KOPT-K1 (cell line): ENCODE measurements around the gene GPC6.
"Not testable (repeated sequence)": the region's sequence is repeated elsewhere in the genome, so short reads cannot be mapped to it uniquely, and the experiment has no call there.

ENCODE experiments used
- H3K27ac ChIP-seq: fragments of 200-600 bp; sonication (generic); 2 replicates; pipeline ENCODE4 v1.5.1; 2016; ENCODE audit warnings: antibody characterized with exemption, mild to moderate bottlenecking, low read depth, low read length; ENCODE audit not compliant: poor library complexity, severe bottlenecking
- H3K36me3 ChIP-seq: fragments of 200-600 bp; sonication (generic); 2 replicates; pipeline ENCODE4 v1.5.1; 2017; ENCODE audit warnings: antibody characterized with exemption, mild to moderate bottlenecking, low read length, moderate library complexity; ENCODE audit not compliant: insufficient read depth
- H3K9me3 ChIP-seq: fragments of 200-600 bp; sonication (generic); 2 replicates; pipeline ENCODE4 v1.5.1; 2017; ENCODE audit warnings: antibody characterized with exemption, low read length, mild to moderate bottlenecking; ENCODE audit not compliant: insufficient read depth, poor library complexity, severe bottlenecking

The GPC6 gene

DNA sequence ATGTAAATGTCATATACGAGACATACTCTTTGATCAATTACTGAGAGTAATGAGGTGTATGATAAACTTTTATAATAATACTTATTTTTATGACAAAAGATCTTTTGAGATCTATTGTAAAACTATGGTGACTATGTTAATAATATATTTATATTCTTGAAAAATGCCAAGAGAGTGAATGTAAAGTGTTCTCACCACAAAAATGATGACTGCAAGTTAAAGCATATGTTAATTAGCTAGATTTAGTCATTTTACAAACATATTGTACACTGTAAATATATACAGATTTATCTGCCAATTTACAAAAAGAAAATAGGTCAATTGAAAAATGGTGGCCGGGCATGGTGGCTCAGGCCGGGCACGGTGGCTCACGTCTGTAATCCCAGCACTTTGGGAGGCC is 81.0 kb downstream of the GPC6 start:
- Histone ChIP-seq H3K36me3 (no peaks in the 10 kb centered on the region), H3K9me3 (no peaks in the 10 kb centered on the region), H3K27ac (no peak overlapping the region)

DNA sequence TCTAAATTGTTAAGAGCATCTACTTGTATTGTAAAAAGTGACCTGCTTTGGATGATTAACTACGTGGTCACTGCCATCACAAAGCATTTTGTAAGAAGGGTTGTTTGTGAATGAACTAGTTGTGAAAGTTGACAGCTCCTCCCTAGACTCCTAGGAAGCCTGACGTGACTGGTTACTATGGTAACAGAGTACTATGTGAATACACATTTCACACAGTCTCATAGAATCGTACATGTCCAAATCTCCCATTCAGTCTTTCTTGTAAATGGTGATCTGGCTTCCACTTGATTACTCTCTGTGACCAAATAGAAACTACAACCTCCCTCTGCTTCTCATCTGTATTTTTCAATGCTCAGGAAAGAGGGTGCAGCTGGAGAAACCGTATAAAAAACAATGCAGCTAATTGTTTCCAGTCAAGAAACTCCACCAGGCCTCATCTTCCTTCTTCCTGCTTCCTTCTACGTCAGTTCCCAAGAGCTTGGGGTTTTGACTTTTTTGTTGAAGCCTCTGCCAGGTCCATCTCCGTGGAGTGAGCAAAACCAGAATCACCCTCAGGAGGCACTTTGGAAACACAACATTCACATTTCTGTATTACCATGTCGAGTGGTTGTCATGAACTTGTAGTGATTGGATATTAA is 83.4 kb downstream of the GPC6 start:
- Histone ChIP-seq H3K9me3 (no peaks in the 10 kb centered on the region), H3K27ac (no peak overlapping the region), H3K36me3 (no peaks in the 10 kb centered on the region)

DNA sequence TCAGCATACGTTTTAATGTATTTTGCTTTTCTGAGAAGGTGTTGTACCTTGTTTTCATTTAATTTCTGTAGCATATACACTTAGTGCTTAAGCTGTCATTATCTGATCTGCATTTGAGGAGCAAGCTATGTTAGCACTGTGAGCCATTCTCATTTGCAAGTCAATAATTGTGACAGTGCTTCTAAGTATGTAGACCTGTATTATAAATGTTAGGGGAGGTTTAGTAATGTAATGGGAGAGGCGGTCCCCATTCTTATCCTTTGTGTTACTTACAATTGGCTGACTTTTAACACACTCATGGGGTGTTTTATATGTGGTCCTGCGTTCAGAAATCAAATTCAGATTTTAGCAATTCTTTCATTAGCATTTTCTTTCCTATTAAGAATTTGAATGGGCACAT is 90.2 kb downstream of the GPC6 start:
- no peaks in the 10 kb centered on the region for H3K36me3 ChIP-seq
- H3K27ac ChIP-seq, result no peak overlapping the region
- H3K9me3 ChIP-seq, result no peaks in the 10 kb centered on the region

DNA sequence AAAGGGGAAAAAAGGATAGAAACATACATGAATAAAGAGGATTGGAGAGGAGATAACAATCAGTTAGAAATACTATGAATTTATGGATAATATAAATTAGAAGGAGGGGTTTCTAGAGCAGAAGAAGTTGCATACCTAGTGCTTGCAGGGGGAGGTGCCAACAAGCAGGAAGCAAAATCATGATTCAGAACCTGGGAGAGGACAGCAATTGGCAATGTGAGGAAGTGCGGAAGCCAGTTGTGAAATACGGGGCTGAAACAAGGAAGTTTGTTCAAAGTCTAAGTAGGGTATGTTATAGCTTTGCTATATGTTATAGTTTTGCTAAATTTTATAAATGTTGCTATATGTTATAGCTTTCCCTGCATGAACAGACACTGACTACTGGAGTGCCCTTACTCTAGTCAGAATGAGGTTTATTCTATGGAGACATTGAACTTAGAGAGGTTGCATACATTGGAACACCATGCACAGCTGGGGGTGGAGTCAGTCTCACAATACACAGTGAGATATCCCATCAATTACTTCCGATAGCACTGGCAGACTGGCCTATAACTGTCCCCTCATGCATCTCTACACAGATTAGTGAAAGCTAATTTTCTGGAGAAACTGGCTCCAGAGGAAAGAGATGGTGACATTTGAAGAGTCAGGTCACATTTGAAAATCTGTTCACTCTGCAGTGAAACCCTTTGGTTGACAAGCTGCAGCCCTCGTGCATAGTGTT is 92.1 kb downstream of the GPC6 start:
- no peak overlapping the region for H3K27ac ChIP-seq
- H3K9me3 ChIP-seq, result no peaks in the 10 kb centered on the region
- H3K36me3 ChIP-seq, result no peaks in the 10 kb centered on the region

DNA sequence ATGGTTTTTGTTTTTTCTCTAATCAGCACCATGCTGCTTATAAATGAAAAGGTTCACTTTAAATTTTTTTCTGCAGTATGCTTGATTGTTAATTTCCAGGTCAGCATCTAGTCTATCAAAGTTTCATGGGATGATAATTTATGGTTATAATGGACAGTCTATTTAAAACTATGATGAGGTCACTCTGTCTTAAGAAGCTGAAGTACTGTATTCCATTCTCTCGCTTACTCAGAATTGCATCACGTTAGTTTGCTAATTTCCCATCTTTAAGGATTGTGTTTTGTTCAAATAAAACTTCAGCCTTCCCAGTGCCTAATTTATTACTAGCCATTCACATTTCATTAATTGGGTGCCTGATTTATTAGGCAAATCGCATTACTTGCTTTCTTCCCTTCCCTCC is 94.3 kb downstream of the GPC6 start:
- H3K27ac ChIP-seq, result no peak overlapping the region

DNA sequence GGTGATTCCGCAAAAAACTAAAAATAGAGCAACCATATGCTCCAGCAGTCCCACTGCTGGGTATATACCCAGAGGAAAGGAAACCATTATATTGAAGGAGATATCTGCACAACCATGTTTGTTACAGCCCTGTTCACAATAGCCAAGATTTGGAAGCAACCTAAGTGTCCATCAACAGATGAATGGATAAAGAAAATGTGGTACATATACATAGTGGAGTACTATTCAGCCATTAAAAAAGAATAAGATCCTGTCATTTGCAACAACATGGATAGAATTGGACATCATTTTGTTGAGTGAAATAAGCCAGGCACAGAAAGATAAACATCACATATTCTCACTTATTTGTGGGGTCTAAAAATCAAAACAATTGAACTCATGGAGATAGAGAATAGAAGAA is 97.3 kb downstream of the GPC6 start:
- H3K27ac ChIP-seq, H3K9me3 ChIP-seq, H3K36me3 ChIP-seq: not testable (repeated sequence)

More for the DNA sequence above, 94.3 kb downstream of the GPC6 start:
- Histone ChIP-seq H3K9me3 (no peaks in the 10 kb centered on the region), H3K36me3 (no peaks in the 10 kb centered on the region)

DNA sequence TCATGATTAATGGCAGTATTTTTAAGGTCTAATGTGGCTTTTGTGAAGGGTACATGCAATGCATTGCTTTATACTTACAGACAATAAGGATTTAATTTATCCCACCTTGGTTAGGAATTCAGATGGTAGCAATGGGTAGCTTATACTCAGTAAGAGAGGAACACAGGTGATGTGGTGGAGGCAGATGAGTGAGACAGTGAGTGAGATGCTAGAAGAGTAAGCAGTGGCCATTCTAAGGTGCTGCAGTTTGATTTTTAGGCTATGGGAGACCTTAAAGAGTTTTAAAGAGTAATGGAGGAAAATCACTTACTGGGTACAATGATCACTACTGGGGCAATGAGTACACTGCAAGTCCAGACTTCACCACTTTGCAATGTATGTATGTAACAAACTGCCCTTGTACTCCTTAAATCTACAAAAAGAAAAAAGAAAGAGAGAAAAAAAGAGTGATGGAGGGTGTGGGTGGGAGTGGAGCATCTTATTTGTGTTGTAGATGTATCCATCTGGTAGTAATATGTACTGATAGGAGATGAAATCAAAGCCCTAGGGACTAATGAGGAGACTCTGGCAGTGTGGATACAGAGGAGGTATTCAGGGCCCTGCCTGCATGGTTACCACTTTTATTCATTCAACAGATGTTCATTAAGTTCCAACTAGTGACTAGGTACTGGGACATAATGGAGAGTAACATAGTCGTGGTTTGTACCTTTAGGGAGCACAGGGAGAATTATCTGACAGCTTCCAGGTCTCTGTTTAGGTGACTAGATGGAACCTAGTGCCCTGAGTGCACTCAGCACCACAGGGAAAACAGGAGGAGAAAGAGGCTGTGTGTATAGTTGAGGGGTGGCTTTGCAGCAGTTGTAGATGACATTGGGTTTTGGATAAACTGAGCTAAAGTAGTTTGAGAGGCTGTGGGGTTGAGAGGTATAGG is 99.0 kb downstream of the GPC6 start:
- no peaks in the 10 kb centered on the region for H3K9me3 ChIP-seq
- no peak overlapping the region for H3K27ac ChIP-seq
- H3K36me3 ChIP-seq, result no peaks in the 10 kb centered on the region

DNA sequence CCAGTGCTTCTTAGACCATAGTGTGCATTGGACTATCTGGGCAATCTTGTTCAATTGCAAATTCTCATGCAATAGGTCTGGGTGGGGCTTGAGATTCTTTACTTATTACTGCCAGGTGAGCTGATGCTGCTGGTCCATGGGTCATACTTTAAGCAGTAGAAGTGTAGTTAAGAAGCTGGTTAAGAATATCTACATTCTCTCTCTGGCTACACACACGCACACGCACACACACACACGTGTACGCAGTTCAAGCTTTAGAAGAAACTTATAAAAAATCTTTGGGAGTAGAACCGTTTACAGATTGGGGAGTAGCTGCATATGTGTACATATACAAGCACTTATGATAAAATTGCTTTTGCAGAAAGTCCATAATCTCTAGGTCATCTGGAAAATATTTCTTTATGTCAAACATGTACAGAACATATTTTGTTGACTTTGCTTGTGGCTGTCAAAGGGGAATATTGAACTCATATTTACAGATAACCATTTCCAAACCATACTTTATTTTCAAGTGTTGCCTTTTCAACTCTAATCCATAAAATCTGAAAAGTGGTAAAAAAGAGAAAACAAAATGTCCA is 99.7 kb downstream of the GPC6 start:
- H3K36me3 ChIP-seq, result no peaks in the 10 kb centered on the region
- H3K27ac ChIP-seq, result no peak overlapping the region
- no peaks in the 10 kb centered on the region for H3K9me3 ChIP-seq

DNA sequence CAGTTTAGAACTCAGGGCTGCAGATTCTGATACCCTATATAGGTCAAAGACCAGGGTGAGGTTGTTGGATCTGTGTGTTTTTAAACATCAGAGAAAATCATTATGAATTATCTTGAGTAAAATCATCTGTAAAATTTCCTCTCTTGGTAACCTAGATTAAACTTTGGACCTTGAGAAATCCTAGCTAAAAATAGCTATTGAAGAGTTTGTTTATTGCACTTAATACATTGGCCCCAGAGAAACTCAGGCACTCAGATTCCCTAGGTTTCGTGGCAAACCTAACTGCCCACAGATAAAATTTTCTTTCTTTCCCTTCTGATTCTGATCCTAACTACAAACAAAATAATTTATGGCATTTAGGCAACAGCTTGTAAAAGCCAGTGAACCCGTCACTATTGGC is 102.3 kb downstream of the GPC6 start:
- Histone ChIP-seq H3K9me3 (no peaks in the 10 kb centered on the region), H3K36me3 (no peaks in the 10 kb centered on the region), H3K27ac (no peak overlapping the region)

DNA sequence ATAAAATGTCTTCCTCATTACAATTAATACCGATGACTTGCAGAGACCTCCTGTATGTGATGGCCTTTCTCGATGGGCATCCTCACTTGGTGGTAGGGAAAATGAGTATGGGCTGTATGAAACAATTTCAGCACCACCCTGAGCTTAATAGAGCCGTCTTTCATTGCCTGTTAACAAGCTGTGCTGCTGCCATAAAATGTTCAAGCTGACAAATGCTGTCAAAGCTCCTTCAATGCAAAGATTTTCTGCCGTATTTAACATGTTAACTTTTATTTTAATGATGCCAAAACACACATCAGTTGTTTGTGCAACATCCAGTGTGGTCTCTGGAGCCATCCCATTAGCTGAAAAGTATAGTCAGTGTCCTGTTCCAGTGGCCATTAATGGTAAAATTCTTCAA is 110.1 kb downstream of the GPC6 start:
- Histone ChIP-seq H3K27ac (no peak overlapping the region), H3K9me3 (peaks cover 7% of the 10 kb centered on the region), H3K36me3 (no peaks in the 10 kb centered on the region)

DNA sequence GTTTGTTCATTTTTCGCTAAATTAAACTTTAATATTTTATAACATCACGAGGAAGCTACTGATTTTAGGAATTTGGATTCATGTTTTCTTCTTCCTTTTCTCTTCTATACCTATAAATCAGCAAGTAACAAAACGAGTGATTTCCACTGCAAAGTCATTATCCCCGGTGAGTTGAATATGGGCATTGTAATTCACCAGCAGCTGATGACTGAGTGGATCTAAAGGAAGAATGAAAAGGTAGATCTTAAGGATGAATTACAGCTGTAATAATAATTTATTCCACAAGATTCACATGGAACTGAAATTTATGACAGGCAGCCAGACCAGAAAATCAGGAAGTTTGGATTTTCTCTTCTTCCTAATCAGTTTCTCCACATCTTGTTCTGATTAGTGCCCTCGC is 111.4 kb downstream of the GPC6 start:
- Histone ChIP-seq H3K9me3 (peaks cover 7% of the 10 kb centered on the region), H3K27ac (no peak overlapping the region), H3K36me3 (no peaks in the 10 kb centered on the region)

DNA sequence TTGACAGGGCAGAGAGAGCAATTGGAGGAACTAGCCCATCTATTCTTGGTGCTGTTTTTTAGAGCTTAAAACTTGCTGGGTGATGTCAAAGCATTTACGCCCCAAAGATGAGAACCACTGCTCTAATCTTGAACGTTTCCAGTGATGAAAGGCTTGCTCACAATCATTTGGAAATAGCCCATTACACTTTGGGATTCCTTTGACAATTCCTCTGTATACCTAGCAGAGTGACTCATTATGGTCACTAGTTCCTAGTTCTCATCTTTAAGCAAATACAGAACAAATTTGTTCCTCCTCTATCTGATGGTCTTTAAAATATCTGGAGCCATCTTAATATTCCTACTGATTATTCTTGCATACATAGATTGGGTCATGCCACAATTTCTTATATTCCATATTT is 112.3 kb downstream of the GPC6 start:
- Histone ChIP-seq H3K36me3 (no peaks in the 10 kb centered on the region), H3K9me3 (peaks cover 7% of the 10 kb centered on the region), H3K27ac (no peak overlapping the region)

DNA sequence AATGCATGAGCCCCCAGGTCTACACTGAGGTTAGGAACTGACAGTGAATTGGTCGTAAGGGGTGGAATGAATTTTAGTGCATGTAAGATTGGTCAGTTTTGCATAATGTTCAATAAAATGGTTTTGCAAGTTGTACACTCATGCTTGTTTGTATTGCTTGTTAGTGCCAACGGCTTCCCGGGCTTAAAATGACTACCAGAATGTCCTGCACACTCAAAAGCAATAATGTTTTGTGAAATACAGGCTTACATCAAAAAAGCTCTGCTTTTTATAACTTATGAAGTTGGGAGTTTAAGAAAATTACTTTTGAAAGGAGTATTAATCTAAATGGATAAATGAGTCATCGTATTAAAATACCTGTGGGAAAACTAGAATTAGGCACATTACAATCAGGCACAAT is 112.9 kb downstream of the GPC6 start:
- H3K9me3 ChIP-seq, result peaks cover 7% of the 10 kb centered on the region
- no peaks in the 10 kb centered on the region for H3K36me3 ChIP-seq
- H3K27ac ChIP-seq, result no peak overlapping the region

DNA sequence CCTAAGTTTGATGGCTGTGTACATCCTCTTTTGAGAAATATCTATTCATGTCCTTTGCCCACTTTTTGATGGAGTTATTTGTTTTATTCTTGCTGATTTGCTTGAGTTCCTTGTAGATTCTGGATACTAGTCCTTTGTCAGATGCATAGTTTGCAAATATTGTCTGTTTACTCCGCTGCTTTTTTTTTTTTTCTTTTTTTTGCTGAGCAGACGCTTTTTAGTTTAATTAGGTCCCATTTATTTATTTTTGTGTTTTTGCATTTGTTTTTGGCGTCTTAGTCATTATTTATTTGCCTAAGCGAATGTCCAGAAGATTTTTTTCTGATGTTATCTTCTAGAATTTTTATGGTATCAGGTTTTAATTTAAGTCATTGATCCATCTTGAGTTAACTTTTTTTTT is 114.9 kb downstream of the GPC6 start:
- Histone ChIP-seq H3K9me3 (no peaks in the 10 kb centered on the region), H3K36me3 (no peaks in the 10 kb centered on the region), H3K27ac (no peak overlapping the region)

DNA sequence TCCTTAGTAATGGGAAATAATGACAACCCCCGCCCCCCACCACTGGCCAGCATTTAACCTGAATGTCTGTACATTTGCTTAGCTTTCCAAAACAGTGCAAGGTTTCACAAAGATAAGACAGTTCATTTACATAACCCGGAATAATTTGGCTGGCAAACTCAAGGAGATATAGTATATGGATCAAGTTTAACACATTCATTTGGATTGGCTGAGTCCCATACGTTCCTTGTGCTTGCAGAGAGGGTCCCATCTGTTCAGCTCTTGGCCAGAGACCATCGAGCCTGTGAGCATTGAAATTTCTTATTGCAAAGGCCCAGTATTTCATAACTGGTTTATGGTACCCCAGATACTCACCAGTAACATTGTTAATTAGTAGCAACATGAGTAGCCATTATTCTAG is 116.5 kb downstream of the GPC6 start:
- H3K9me3 ChIP-seq, result no peaks in the 10 kb centered on the region
- H3K36me3 ChIP-seq, result no peaks in the 10 kb centered on the region
- no peak overlapping the region for H3K27ac ChIP-seq
